CD4-positive, alpha-beta T cell treated with Interleukin-4 for 1 hour (primary cell): Measurements from ENCODE around the gene CLBA1.

Source experiments
- DNase-seq, 2 donors: peaks; one replicate each; pipeline ENCODE4 v3.0.0-alpha.2; 2020 to 2022

CLBA1 gene

GRCh38 chr14:104980611-104981531 lies 4.7 kb upstream of the CLBA1 start:
- no peak for DNase-seq

DNA sequence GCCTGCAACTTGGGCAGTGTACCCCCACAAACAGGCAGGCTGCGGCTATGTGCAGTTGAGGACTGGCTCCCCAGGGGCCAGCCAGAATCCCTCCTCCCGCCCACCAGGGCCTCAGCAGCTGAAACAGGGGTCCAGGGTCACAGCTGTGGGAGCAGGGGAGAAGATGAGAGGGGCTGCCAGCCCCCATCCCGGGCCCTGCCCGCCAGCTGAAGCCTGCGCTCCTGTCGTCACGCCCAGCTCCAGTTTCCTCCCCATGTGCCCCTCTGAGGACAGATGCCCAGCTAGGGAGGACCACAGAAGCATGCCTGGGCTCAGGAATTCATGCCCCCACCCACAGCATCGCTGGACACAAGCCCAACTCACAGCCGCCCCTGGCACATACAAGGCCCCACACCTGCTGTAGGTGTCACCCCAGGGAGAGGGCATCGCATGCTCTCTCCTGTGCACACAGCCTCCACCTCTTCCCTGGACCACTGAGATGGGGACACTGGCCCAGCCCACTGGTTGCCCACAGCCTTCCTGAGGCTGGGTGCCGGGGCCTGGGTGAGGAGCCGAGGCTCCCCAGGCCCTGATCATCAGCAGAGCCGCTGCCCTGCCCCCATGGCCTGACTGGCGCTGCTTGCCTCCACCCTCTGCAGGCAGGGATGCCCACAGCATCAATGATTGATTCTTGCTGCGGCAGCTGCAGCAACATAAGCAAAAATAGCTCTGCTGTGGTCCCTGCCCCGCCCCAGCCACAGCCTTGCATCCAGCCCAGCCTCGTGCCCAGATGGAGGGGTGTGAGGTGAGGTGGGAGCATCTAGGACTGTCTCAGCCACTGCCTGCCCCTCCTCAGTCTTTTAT lies 3.7 kb upstream of the CLBA1 start:
- no peak for DNase-seq

DNA sequence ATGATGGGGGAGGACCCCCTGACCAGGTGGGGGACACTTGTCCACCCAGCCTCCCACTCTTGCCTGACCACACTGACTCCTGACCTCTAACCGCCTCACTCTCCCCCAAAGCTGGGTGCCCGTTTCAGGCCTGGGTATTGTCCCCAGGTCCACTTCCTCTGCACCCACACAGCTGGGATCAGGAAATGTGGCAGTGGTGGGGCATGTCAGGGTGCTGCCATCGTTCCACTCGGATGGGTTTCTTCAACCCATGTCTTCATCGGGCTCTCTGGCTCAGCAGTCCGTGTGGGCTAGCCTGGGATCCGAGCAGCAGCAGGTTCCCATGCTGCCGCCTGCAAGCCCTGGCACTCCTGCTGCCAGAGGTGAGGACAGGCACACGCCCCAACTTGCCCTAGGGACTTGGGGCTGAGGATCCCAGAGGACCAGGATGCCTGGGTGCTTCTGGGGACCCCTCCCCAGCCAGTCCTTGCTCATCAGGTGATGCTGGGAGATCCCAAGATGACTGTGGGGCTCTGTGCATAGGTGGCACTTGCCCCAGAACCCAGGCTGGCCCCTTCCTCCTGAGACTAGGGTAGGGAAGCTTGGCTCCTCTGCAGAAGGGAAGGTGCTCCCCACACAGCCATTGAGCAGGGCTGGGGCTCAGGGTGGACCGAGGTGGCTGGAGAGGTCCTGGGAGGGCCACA lies 2.9 kb upstream of the CLBA1 start:
- no peak for DNase-seq

DNA sequence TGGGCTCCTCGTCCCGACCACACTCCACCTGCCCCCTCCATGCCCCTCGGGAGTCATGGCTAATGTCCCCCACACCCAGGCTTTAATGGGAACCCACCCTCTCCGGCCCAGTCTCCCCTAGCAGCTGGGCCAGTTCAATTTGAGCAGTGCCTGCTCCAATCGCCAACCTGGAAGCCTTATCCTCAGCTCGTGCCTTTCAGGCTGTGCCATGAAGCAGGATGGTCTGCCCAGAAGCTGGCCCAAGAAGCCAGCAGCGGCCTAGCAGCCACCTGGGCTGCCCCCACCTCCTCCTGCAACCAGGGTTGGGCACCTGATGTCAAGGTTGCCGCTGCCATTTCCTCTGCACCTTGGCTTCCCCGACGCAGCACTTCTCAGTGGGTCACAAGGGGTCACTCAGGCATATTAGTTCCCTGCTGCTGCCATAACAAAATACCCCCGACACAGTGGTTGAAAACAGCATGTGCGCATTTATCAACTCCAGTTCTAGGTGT lies 2.3 kb upstream of the CLBA1 start:
- DNase-seq = no peak

DNA sequence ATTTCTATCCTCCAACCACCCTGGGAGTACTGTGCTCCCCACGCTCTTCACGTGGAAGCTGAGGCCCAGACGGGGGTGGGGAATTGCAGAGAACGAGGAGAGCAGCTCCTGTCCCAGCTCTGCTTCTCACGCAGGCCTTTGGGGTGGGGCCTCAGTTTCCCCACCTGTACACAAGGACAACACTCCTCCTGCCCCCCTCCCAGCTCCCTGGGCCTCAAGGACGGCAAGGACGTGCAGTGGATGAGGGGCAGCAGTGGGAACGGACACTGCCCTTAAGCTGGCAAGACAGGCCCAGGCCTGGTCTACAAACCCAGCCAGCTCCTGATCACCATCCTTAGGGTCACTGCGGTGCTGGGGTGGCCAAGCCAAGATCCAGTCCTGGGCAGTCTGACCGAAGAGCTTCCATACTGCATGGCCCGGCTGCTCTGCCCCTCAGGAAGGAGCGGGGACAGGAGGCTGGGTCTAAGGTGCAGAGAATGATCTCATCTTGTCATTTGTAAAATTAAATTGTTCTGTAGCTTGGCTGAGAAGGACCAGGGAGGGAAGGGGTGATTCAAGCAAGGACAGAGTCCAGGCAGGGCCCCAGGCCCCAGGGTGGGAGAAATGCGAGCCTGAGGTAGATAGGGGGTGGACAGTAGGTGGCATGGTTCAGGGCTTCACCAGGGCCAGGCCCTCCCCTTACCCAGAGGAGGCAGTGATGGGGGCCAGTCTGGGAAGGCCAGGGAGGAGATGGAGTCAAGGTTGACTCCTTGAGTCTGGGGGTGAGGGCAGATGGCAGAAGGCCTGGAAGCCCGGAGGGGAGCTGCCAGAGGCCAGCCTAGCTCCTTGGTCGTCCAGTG lies 1.3 kb upstream of the CLBA1 start:
- DNase-seq = no peak

- no peak for DNase-seq
Observed at GRCh38 chr14:104986487-104987164, 1.0 kb downstream of the CLBA1 start.

GRCh38 chr14:104989236-104989950 lies 3.8 kb downstream of the CLBA1 start:
- no peak for DNase-seq

- DNase-seq = no peak
Observed at GRCh38 chr14:104989951-104990303, 4.3 kb downstream of the CLBA1 start.

DNA sequence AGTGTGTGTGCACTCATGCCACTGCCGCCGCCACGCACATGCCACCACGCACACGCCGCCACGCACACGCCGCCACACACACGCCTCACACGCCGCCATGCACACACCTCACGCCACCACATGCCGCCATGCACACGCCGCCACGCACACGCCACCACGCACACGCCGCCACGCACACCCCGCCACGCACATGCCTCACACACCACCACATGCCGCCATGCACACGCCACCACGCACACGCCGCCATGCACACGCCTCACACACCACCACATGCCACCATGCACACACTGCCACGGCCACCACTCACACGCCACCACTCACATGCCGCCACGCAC lies 6.3 kb downstream of the CLBA1 start:
- DNase-seq = no peak

GRCh38 chr14:104992501-104992900 lies 6.9 kb downstream of the CLBA1 start:
- DNase-seq = no peak

DNA sequence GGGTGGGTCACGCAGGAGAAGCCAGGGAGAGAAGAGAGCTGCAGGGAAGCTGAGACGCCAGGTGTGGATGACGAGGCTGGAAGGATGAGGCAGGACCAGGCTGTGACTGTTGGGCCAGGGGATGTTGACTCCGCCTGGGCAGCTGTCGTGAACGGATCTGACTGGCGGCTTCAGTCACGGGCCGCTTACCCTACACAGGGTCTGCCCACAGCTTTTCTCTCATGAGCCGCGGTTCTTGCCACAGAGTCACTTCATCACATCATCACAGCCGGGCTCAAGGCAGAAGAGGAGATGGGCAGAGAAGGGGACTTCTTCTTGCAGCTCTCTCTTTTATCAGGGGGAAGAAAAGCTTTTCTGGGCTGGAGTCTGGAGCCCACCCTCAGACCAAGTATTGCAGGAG lies 7.7 kb downstream of the CLBA1 start:
- DNase-seq = no peak

GRCh38 chr14:104993808-104994591 lies 8.4 kb downstream of the CLBA1 start:
- DNase-seq = no peak

DNA sequence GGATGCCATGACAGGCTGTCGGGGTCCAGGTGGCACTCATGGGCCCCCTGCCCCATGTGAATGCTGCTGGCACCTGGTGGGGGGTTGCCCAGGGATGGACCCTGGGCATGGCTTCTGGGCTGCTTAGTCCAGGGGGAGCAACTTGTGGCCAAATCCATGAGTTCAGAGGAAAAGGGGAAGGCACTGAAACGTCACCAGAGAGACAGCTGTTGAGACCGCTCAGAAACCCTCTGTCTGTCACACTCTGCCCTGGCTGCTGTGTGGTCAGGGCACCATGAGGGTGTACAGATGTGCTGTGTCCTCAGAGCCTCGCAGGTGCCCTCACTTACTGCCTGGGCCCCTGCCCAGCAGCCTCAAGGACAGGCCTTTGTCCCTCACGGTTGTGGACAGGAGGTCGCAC lies 9.4 kb downstream of the CLBA1 start:
- no peak for DNase-seq

- no peak for DNase-seq
Observed at GRCh38 chr14:104996032-104996431, 10.4 kb downstream of the CLBA1 start.

- no peak for DNase-seq
Observed at GRCh38 chr14:104996483-104996882, 10.9 kb downstream of the CLBA1 start.

DNA sequence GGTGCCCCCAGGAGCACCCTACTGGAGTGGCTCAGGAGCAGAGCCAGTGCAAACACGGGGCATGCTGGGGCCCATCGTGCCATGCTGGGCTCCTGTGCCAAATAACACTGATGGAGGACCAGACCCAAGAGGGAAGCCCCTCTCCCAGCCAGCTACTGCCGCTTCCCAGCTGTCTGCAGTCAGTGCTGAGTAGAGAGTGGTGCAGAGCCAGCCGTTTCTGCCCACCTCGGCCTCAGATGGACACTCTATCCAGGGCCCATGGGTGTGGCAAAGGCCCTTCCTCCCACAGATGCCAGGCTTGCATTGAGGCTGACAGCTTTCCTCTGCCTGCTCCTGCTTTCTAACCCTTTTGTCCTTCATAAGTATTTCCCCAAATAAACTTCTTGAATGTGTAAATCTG lies 13.2 kb downstream of the CLBA1 start:
- no peak for DNase-seq

DNA sequence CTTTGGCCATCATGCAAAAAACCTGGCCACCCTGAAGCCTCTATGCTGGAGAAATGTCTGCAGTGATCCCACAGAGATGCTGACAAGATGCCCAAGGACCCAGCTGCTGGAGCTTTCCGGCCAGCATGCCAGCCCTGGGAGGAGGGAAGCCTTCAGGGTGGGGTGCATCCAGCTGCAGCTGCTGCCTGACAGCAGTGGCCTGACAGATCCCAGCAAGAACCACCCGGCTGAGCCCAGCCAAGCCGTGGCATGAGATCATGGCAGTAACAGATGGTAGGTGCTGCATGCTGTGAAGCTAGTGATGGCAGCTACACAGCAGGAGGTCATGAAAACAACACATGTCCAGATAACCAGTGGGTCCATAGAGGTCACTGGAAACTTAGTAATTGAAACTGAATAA lies 13.8 kb downstream of the CLBA1 start:
- DNase-seq = no peak

DNA sequence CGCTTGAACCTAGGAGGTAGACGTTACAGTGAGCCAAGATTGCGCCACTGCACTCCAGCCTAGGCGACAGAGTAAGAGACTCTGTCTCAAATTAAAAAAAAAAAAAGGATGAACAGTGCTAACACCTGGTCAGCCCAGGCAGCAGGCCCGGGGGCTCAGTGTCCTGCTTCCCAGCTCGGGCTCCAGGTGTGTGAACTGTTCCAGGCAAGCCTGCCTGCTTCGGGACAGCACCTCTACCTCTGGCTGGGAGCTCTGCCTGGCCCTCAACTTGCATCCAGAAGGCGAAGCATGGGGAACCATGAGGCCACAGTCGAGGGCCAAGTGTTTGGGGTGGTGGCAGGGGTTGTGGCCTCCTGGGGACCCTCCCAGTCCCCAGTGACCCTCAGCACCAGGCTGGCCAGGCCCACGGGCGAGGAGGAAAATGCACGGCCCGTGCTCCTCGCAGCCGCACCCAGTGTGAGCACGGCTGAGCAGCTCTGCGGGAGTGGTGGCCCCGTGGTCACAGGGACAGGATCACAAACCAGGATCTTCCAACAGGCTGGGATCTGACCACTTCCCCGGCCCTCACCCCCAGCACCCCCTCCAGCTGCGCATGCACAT lies 19.8 kb downstream of the CLBA1 start:
- DNase-seq = no peak

DNA sequence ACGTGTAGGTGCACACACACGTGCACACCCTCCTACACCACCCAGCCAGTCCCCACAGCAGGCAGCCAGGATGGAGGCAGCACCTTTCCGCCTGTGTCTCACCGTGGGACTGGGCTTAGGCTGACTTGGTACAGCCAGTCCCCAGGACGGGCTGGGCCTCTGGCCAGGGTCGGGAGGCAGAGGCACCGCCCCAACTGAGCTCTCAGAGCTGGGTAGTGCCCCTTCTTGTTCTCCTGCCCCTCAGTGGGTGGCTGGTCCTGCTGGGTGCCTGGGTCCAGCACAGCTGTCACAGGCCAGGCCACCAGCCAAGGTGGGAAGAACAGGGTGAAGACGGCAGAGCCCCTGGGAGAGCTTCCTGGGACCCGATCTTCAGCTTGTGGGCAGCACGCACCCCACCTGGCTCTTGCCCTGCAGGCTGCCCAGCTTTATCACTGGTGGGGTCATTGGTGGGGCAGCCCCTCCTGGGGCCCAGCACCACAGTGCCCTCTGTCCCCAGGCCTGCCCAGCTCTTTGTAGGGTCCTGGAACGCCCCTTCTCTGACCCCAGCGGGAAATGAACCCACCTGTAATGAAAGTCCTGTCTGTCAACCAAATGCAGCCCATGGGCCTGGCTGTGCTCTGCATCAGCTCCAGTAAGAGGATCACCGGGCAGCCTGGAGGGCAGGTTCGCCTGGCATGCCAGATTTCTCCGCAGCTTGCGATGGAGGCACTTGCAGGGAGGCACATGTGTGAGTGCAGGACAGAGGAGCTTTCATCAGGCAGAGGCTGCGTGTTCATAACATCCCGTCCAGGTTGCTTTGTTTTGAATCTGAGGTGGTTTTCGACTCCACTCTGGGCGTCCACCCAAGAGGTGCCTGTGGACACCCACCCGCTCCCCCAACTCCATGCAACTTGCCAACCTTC lies 20.6 kb downstream of the CLBA1 start:
- no peak for DNase-seq
